Glutamatergic neuron (in vitro differentiated cells): ENCODE measurements around the gene CLDN7. TPM values are rescaled to one million over a fixed set of nuclear protein-coding genes. Genes with fewer than 3 reads are reported as not detected.

Source experiments
- DNase-seq: peaks from one replicate; pipeline ENCODE4 v3.0.0; 2022
- H3K27ac Mint-ChIP-seq: one replicate; pipeline ENCODE4 v1.8.0; 2020; ENCODE audit warnings: mild to moderate bottlenecking, mixed read lengths, inconsistent platforms; ENCODE audit not compliant: unreplicated experiment
- H3K27me3 Mint-ChIP-seq: one replicate; pipeline ENCODE4 v1.8.0; 2020; ENCODE audit warnings: mild to moderate bottlenecking, moderate library complexity, mixed read lengths, inconsistent platforms; ENCODE audit not compliant: unreplicated experiment
- H3K36me3 Mint-ChIP-seq: one replicate; pipeline ENCODE4 v1.8.0; 2020; ENCODE audit warnings: mild to moderate bottlenecking, mixed read lengths, inconsistent platforms; ENCODE audit not compliant: unreplicated experiment
- H3K4me1 Mint-ChIP-seq: one replicate; pipeline ENCODE4 v1.8.0; 2020; ENCODE audit warnings: mild to moderate bottlenecking, low read depth, mixed read lengths, inconsistent platforms; ENCODE audit not compliant: unreplicated experiment
- H3K4me3 Mint-ChIP-seq: one replicate; pipeline ENCODE4 v1.8.0; 2020; ENCODE audit warnings: mild to moderate bottlenecking, mixed read lengths, inconsistent platforms; ENCODE audit not compliant: unreplicated experiment
- H3K9me3 Mint-ChIP-seq: one replicate; pipeline ENCODE4 v1.8.0; 2020; ENCODE audit warnings: mild to moderate bottlenecking, moderate library complexity, mixed read lengths, inconsistent platforms; ENCODE audit not compliant: unreplicated experiment
- total RNA-seq: library from RNA; stranded (reverse); fragmentation: NEBNext Ultra II Directional; extraction: Animal tissue kit (Norgen Biotek cat#: 25700); gene quantifications from one replicate; pipeline ENCODE4 v1.2.1, GENCODE V29; 2021; ENCODE audit not compliant: unreplicated experiment
- TF ChIP-seq, protein P1 (sequence below): fragments of 200-600 bp; sonication (generic); IDR thresholded peaks from one replicate; pipeline ENCODE4 v1.5.0; 2021; ENCODE audit not compliant: partially characterized antibody, unreplicated experiment

The CLDN7 gene
- total RNA-seq, 1 donor from 2014 or later, result 0.44 TPM

DNA sequence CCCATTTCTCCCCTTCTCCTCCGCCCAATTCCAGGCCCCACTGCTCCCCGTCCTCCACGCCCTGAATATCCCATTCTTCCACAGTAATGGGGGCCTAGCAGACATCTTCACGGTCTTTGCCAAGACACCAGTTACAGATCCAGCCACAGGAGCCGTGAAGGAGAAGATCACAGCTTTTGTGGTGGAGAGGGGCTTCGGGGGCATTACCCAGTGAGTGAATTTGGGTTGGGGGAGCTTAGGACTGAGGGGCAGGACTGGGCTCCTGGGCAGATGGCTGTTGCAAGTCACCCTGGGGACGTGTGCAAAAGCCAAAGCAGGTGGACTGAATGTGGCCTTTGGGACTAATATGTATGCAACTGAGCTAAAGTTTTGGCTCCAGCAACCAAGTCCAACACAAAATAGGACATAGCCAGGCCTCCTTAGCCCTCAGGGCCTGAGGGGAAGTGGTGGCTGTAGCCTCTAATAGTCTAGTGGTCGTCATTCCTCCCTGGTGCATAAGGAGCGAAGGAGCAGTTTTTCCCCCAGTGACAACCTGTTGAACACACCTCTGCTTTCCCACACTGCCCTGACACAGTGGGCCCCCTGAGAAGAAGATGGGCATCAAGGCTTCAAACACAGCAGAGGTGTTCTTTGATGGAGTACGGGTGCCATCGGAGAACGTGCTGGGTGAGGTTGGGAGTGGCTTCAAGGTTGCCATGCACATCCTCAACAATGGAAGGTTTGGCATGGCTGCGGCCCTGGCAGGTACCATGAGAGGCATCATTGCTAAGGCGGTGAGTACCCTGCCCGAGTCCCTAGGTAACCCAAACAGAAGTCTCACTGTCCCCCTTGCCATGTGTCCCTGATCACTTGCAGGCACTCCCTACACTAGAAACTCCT lies 39.9 kb downstream of the CLDN7 start:
- Mint-ChIP-seq H3K4me3 (no peak overlapping the region), H3K36me3 (no peaks in the 10 kb centered on the region), H3K27me3 (peaks cover 12% of the 10 kb centered on the region), H3K4me1 (peaks cover 24% of the 10 kb centered on the region), H3K9me3 (peaks cover 17% of the 10 kb centered on the region), H3K27ac (peak overlapping the region; percentile 48)
- TF ChIP-seq, protein P1, sequence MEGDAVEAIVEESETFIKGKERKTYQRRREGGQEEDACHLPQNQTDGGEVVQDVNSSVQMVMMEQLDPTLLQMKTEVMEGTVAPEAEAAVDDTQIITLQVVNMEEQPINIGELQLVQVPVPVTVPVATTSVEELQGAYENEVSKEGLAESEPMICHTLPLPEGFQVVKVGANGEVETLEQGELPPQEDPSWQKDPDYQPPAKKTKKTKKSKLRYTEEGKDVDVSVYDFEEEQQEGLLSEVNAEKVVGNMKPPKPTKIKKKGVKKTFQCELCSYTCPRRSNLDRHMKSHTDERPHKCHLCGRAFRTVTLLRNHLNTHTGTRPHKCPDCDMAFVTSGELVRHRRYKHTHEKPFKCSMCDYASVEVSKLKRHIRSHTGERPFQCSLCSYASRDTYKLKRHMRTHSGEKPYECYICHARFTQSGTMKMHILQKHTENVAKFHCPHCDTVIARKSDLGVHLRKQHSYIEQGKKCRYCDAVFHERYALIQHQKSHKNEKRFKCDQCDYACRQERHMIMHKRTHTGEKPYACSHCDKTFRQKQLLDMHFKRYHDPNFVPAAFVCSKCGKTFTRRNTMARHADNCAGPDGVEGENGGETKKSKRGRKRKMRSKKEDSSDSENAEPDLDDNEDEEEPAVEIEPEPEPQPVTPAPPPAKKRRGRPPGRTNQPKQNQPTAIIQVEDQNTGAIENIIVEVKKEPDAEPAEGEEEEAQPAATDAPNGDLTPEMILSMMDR, result no peak
- no peak for DNase-seq

- Mint-ChIP-seq H3K4me1 (peaks cover 28% of the 10 kb centered on the region), H3K27me3 (peaks cover 15% of the 10 kb centered on the region)
Measured at GRCh38 chr17:7221278-7222092, 40.8 kb downstream of the CLDN7 start.

GRCh38 chr17:7220593-7221277 lies 41.5 kb downstream of the CLDN7 start:
- DNase-seq, result peak; percentile 54
- TF ChIP-seq, protein P1, result no peak
- Mint-ChIP-seq H3K4me3 (peak overlapping the region; percentile 88), H3K36me3 (no peaks in the 10 kb centered on the region), H3K4me1 (peaks cover 34% of the 10 kb centered on the region), H3K9me3 (peaks cover 17% of the 10 kb centered on the region), H3K27ac (peak overlapping the region; percentile 64), H3K27me3 (peaks cover 19% of the 10 kb centered on the region)

More at GRCh38 chr17:7221278-7222092, 40.8 kb downstream of the CLDN7 start:
- peak overlapping the region; percentile 48 for H3K27ac Mint-ChIP-seq
- peak overlapping the region; percentile 88 for H3K4me3 Mint-ChIP-seq
- no peak for DNase-seq
- H3K36me3 Mint-ChIP-seq, result no peaks in the 10 kb centered on the region
- TF ChIP-seq, protein P1, result no peak
- H3K9me3 Mint-ChIP-seq, result peaks cover 17% of the 10 kb centered on the region

DNA sequence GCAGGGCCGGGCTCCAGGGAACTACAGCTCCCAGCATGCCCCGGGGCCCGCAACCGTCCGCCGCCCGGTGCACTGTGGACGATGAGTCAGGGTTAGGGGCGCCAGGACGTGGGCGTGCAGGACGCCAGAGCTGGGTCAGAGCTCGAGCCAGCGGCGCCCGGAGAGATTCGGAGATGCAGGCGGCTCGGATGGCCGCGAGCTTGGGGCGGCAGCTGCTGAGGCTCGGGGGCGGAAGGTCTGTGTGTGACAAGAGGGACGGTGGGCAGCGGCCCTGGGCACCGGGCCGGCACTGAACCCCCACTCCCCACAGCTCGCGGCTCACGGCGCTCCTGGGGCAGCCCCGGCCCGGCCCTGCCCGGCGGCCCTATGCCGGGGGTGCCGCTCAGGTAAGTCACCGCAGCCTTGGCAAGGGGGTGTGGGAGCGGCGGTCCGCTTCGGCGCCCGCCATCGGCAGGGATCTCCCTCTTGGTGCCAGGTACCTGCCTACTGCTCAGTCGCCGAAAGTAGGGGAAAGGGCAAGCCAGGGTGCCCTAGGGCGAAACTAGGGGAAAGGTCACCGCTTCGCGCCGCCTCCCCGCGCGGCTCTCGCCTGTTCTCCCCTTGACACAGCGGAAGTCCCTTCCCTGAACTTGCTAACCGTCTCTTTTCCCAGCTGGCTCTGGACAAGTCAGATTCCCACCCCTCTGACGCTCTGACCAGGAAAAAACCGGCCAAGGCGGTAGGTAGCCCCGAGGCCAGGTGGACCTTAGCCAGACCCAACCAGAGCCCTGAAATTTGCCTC lies 42.3 kb downstream of the CLDN7 start, which contains the start of the genes ACADVL and DLG4:
Gene ACADVL (plus strand): TSS at position 127 of the 781 bp plus-strand sequence. CDS start 47 bp downstream, at position 174.
Gene DLG4 (minus strand): TSS at position 25 of the 781 bp plus-strand sequence.
- DNase-seq, result peak; percentile 90
- Mint-ChIP-seq H3K4me1 (peaks cover 37% of the 10 kb centered on the region), H3K27ac (peak within 1 kb of the TSS; percentile 86), H3K4me3 (peak within 1 kb of the TSS; percentile 89), H3K9me3 (peaks cover 17% of the 10 kb centered on the region), H3K36me3 (no peaks in the 10 kb centered on the region), H3K27me3 (peaks cover 19% of the 10 kb centered on the region)
- TF ChIP-seq, protein P1, result no peak
